Cardiac muscle cell (in vitro differentiated cells and primary cell): ENCODE measurements around the gene CYFIP2. TPM values are rescaled to one million over a fixed set of nuclear protein-coding genes. Genes with fewer than 3 reads are reported as not detected.

ENCODE experiments used
- DNase-seq, 2 donors: peaks; one replicate each; pipeline versions ENCODE4 v3.0.0 to v3.0.0-alpha.2; 2010 to 2017; ENCODE audit warnings: low read depth in 1 of 2, low spot score in 1 of 2
- H3K27ac ChIP-seq: fragments of 200-600 bp; sonication (generic); 2 replicates; pipeline ENCODE4 v1.5.1; 2016
- H3K27me3 ChIP-seq: fragments of 200-600 bp; sonication (generic); 2 replicates; pipeline ENCODE4 v1.6.0; 2016; ENCODE audit warnings: control low read depth
- H3K36me3 ChIP-seq: fragments of 200-600 bp; sonication (generic); 2 replicates; pipeline ENCODE4 v1.5.1; 2016; ENCODE audit warnings: control low read depth
- H3K4me1 ChIP-seq: fragments of 200-600 bp; sonication (generic); 2 replicates; pipeline ENCODE4 v1.8.1; 2017; ENCODE audit warnings: low read depth, mild to moderate bottlenecking, mixed run types
- H3K4me3 ChIP-seq: fragments of 200-600 bp; sonication (generic); 2 replicates; pipeline ENCODE4 v1.5.1; 2016; ENCODE audit warnings: mild to moderate bottlenecking
- H3K9me3 ChIP-seq: fragments of 200-600 bp; sonication (generic); 2 replicates; pipeline ENCODE4 v1.5.1; 2017; ENCODE audit warnings: low read depth, mild to moderate bottlenecking, control low read depth
- CTCF ChIP-seq: IDR thresholded peaks from 2 replicates; pipeline ENCODE4 v1.5.1; 2012; ENCODE audit warnings: low read depth, mild to moderate bottlenecking, low read length
- polyA plus RNA-seq: library from polyadenylated mRNA; unstranded; fragments of >200 nt; fragmentation: Nextera tagmentation; extraction: Ambion mirVana; gene quantifications from 2 replicates; pipeline ENCODE4 v1.2.1, GENCODE V29; 2016
- total RNA-seq: library from RNA; depleted of rRNA; stranded (reverse); fragments of >200 nt; gene quantifications from 2 replicates; pipeline ENCODE4 v1.2.3, GENCODE V29; 2016

CYFIP2 gene
- total and polyA plus RNA-seq, 2 experiments from 2014 or later, result 126 to 299 TPM

DNA sequence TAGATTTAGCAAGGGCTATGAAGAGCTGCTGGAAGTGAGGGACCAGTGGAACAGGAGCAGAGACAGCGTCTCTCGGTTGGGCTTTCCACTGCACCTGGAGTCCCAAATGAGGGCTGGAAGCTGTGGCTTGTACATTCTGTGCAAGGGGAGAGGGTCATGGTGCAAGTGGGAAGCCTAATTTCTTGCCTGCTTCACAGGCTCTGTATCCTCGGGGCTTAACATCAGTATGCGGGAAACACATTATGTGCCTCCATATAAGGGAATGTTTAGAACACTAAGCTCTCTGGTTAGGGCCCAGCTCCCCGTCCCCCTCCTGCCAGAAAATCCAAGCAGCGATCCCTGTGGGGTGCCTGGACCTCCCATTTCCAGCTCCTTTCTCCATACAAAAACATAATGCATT, 105.0 kb downstream of the CYFIP2 start:
- DNase-seq, result peak in 1 of 2 donors; percentile 73
- Histone ChIP-seq H3K4me3 (no peak overlapping the region), H3K9me3 (no peaks in the 10 kb centered on the region), H3K27ac (peak overlapping the region; percentile 94), H3K36me3 (peaks cover 6% of the 10 kb centered on the region), H3K4me1 (peaks cover 34% of the 10 kb centered on the region), H3K27me3 (no peaks in the 10 kb centered on the region)
- TF ChIP-seq CTCF, result no peak

DNA sequence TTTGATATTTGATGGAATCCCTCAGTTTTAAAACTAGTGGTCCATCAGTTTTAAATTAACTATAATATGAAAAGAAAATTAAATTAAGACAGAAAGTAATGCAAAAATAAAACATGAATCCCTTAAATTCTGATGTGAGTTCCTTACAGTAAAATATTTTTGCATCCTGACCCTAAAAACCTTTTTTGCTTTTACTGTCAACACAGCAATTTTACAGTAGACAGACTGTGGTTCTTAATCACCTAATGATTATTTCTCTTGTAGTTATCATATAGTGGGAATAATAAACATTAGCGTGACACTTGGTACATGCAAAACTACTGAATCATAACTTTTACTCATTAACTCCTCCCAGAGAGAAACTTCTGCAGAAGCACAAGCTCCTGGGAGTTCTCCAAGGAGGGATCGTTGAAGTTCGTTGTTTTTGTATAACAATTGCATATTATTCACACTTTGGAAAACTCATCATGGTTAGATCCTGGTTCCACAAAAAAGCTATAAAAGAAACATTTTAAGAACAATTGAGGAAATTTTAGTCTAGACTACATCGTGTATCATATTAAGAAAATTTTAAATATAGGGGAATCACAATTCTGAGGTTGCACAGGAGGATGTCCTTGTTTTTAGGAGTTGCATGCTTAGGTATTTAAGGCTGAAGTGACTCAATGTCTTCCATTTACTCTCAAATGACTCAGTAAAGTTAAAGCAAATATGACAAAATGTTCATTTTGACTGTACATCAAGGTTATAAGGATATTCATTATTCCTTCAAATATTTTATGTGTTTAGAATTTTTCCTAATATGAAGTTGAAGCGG, 105.9 kb downstream of the CYFIP2 start:
- Histone ChIP-seq H3K27me3 (no peaks in the 10 kb centered on the region), H3K9me3 (no peaks in the 10 kb centered on the region), H3K4me1 (peaks cover 33% of the 10 kb centered on the region), H3K4me3 (no peak overlapping the region), H3K27ac (peak overlapping the region; percentile 94), H3K36me3 (peaks cover 6% of the 10 kb centered on the region)
- no peak for TF ChIP-seq CTCF
- DNase-seq, result no peak

- Histone ChIP-seq H3K27me3 (no peaks in the 10 kb centered on the region), H3K27ac (peak overlapping the region; percentile 41), H3K4me3 (no peak overlapping the region), H3K9me3 (no peaks in the 10 kb centered on the region), H3K4me1 (peaks cover 31% of the 10 kb centered on the region), H3K36me3 (peaks cover 6% of the 10 kb centered on the region)
- TF ChIP-seq CTCF, result no peak
- no peak for DNase-seq
Observed at GRCh38 chr5:157372472-157372822, 106.5 kb downstream of the CYFIP2 start.

DNA sequence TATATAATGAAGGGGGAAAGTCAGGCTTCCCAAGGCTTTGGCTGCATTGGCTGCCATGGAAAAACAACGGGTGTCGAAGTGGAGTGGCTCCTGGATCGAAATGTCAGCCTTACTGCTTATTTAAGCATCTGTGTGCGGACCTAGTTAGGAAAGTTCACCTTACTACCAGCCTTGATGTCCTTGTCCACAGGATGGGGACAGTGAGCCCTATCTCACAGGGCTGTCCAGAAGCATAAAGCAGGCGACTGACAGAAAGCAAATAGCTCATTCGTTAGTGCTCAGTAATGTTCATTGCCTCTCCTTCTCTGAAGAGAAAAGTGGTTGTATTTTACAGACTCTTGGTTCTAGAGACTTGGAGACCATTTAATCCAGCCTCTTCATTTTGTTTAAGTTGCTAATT, 112.6 kb downstream of the CYFIP2 start:
- peaks cover 19% of the 10 kb centered on the region for H3K36me3 ChIP-seq
- peaks cover 10% of the 10 kb centered on the region for H3K4me1 ChIP-seq
- TF ChIP-seq CTCF, result no peak
- no peak overlapping the region for H3K4me3 ChIP-seq
- H3K9me3 ChIP-seq, result no peaks in the 10 kb centered on the region
- H3K27ac ChIP-seq, result peak overlapping the region; percentile 74
- no peaks in the 10 kb centered on the region for H3K27me3 ChIP-seq
- DNase-seq, result no peak

DNA sequence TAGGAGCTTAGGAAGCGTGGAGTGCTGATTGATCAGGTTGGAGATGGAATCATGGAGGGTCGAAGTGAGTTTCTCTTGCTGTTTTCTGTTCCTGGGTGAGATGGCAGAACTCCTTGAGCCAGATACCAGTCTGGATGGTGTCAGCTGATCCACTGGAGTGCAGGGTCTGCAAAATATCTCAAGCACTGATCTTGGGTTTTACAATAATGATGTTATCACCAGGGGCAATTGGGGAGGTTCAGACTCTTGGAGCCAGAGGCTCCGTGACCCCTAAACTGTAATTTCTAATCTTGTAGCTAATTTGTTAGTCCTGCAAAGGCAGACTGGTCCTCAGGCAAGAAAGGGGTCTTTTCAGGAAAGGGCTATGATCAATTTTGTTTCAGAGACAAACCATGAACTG, 114.1 kb downstream of the CYFIP2 start:
- no peak for DNase-seq
- H3K4me3 ChIP-seq, result no peak overlapping the region

More for the DNA sequence above, 114.1 kb downstream of the CYFIP2 start:
- no peak for TF ChIP-seq CTCF
- H3K27ac ChIP-seq, result peak overlapping the region; percentile 74
- no peaks in the 10 kb centered on the region for H3K9me3 ChIP-seq
- H3K27me3 ChIP-seq, result no peaks in the 10 kb centered on the region
- H3K36me3 ChIP-seq, result peaks cover 28% of the 10 kb centered on the region
- peaks cover 22% of the 10 kb centered on the region for H3K4me1 ChIP-seq
